Erythroblast (primary cell): ENCODE results near the gene ACAA1.

Experiments
- GATA1 ChIP-seq: IDR thresholded peaks from 2 replicates; pipeline ENCODE4 v1.6.1; 2011; ENCODE audit warnings: low read depth, mild to moderate bottlenecking, control low read depth, low read length, moderate library complexity
- POLR2A ChIP-seq: IDR thresholded peaks from 2 replicates; pipeline ENCODE4 v1.6.1; 2011; ENCODE audit warnings: mild to moderate bottlenecking, low read length

- TF ChIP-seq GATA1: no peak
- TF ChIP-seq POLR2A: no peak
Measured at GRCh38 chr3:38146504-38146903, 9.6 kb upstream of the ACAA1 start.
